ENCODE results near the gene FNDC5. TPM values are rescaled to one million over a fixed set of nuclear protein-coding genes. Genes with fewer than 3 reads are reported as not detected.

FNDC5 gene
- total RNA-seq, 6 experiments from 2014 or later, result 1.0 to 8.3 (median 2.4) TPM

DNA sequence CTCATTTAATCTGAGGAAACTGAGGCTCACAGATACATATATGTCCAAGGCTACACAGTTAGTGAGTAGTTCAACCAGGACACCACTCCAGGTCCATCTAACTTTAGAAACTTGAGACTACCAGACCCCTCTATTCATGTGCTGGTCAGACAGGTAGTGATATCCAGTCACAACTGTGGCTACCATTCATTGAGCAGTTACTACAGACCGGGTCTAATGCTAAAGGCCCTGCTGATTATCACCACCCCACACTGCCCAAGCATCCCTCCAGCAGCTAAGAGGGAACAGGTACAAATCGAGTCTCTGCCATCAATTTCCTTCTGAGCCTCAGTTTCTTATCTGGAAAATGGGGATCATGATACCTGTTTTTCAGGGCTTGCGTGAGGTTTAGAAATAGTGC lies 20.9 kb upstream of the FNDC5 start:
- H3K4me3 ChIP-seq, result no peak overlapping the region
- DNase-seq, result no peak
- H3K27ac ChIP-seq, result no peak overlapping the region
- peaks cover 0 to 11% (median 0%) of the 10 kb centered on the region in 4 donors for H3K4me1 ChIP-seq
- no peaks in the 10 kb centered on the region for H3K36me3 ChIP-seq
- intact Hi-C loops (cut with DNase I), result no loop called here
- no CpG with 5 or more reads among the region's 3 CpGs for WGBS (ENCODE audit: insufficient coverage, low coverage, low lambda C conversion rate, missing lambda C conversion rate)
- TF ChIP-seq, protein P1, sequence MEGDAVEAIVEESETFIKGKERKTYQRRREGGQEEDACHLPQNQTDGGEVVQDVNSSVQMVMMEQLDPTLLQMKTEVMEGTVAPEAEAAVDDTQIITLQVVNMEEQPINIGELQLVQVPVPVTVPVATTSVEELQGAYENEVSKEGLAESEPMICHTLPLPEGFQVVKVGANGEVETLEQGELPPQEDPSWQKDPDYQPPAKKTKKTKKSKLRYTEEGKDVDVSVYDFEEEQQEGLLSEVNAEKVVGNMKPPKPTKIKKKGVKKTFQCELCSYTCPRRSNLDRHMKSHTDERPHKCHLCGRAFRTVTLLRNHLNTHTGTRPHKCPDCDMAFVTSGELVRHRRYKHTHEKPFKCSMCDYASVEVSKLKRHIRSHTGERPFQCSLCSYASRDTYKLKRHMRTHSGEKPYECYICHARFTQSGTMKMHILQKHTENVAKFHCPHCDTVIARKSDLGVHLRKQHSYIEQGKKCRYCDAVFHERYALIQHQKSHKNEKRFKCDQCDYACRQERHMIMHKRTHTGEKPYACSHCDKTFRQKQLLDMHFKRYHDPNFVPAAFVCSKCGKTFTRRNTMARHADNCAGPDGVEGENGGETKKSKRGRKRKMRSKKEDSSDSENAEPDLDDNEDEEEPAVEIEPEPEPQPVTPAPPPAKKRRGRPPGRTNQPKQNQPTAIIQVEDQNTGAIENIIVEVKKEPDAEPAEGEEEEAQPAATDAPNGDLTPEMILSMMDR (IDR thresholded peaks at IDR 0.05), result no peak
- TF ChIP-seq POLR2A (IDR thresholded peaks at IDR 0.05), result no peak
- H3K27me3 ChIP-seq, result peaks cover 0 to 8% of the 10 kb centered on the region in 2 donors
- no peaks in the 10 kb centered on the region for H3K9me3 ChIP-seq
- ATAC-seq, result no peak

- Histone ChIP-seq H3K4me1 (peaks cover 0 to 11% (median 0%) of the 10 kb centered on the region in 4 donors), H3K36me3 (no peaks in the 10 kb centered on the region), H3K27ac (no peak overlapping the region), H3K4me3 (no peak overlapping the region), H3K9me3 (no peaks in the 10 kb centered on the region), H3K27me3 (peaks cover 0 to 12% of the 10 kb centered on the region in 2 donors)
- WGBS (ENCODE audit: insufficient coverage, low coverage, low lambda C conversion rate, missing lambda C conversion rate), result no CpG with 5 or more reads among the region's 1 CpG
- no peak for ATAC-seq
- TF ChIP-seq, protein P1 (IDR thresholded peaks at IDR 0.05), result no peak
- no peak for TF ChIP-seq POLR2A (IDR thresholded peaks at IDR 0.05)
- intact Hi-C loops (cut with DNase I), result no loop called here
- peak in 1 of 3 donors; percentile 14 for DNase-seq
Observed at GRCh38 chr1:32891241-32891570, 20.5 kb upstream of the FNDC5 start.

DNA sequence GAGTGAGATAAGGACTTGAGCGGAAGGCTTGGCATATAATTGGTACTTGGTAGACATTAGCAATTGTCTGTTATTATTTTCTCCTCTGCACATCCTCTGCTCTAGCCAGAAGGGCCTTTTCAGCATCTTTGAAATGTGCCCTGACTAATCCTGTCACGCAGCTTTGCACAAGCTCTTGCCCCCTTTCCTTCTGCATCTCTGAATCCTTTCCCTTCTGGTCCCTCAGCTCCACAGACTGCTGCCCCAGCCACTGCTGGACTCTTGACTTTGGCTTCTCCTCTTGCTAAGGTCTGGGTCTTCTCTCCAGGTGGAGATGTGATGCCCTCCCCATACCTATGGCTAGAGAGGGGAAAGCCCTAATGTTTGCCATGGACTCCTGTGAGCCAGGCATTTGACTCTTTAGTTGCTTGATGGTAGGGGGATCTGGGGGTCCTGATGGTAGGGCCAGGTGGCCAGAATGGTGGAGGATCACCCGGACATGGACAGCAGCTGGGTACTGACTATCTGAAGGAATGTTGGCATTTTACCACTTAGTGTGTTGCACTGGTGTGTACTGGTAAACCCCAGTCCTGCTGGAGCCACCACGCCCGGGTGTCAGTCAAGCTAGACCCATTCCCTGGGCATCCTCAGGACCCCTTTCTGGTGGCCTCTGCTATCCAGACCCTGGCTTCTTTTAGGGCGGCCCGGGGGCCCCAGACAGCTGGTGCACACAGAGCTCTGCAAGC lies 20.0 kb upstream of the FNDC5 start:
- DNase-seq, result peak in 2 of 3 donors; percentile 27 to 29
- no peak for TF ChIP-seq POLR2A (IDR thresholded peaks at IDR 0.05)
- TF ChIP-seq, protein P1 (IDR thresholded peaks at IDR 0.05), result no peak
- WGBS (ENCODE audit: insufficient coverage, low coverage, low lambda C conversion rate, missing lambda C conversion rate), result 84% methylated on average over 3 of the region's 7 CpGs
- Histone ChIP-seq H3K4me1 (peaks cover 0 to 11% (median 0%) of the 10 kb centered on the region in 4 donors), H3K4me3 (no peak overlapping the region), H3K36me3 (no peaks in the 10 kb centered on the region), H3K27me3 (peaks cover 0 to 16% of the 10 kb centered on the region in 2 donors), H3K27ac (no peak overlapping the region), H3K9me3 (no peaks in the 10 kb centered on the region)
- intact Hi-C loops (cut with DNase I), result no loop called here
- no peak for ATAC-seq

GRCh38 chr1:32889731-32890278 lies 19.1 kb upstream of the FNDC5 start:
- Histone ChIP-seq H3K4me1 (peaks cover 0 to 5% (median 0%) of the 10 kb centered on the region in 4 donors), H3K27ac (no peak overlapping the region), H3K27me3 (peaks cover 0 to 16% of the 10 kb centered on the region in 2 donors), H3K4me3 (no peak overlapping the region), H3K36me3 (no peaks in the 10 kb centered on the region), H3K9me3 (no peaks in the 10 kb centered on the region)
- TF ChIP-seq, protein P1 (IDR thresholded peaks at IDR 0.05), result no peak
- no peak for TF ChIP-seq POLR2A (IDR thresholded peaks at IDR 0.05)
- intact Hi-C loops (cut with DNase I), result no loop called here
- ATAC-seq (no peak), DNase-seq (no peak)
- 85% methylated on average over 2 of the region's 3 CpGs for WGBS (ENCODE audit: insufficient coverage, low coverage, low lambda C conversion rate, missing lambda C conversion rate)

All from right lobe of liver (tissue), 6 donors.